GM12878 (cell line): ENCODE measurements around the gene RB1.

ENCODE experiments used
- CBFB ChIP-seq: IDR thresholded peaks from 2 replicates; pipeline ENCODE4 v1.6.1; 2016; ENCODE audit warnings: antibody characterized with exemption, low read depth
- CBX3 ChIP-seq: fragments of 200-600 bp; sonication (generic); IDR thresholded peaks from 2 replicates; pipeline ENCODE4 v1.6.1; 2016; ENCODE audit warnings: low read depth, borderline replicate concordance
- CTCF ChIP-seq, 3 experiments: IDR thresholded peaks in 2 of 3; conservative IDR thresholded peaks in 1 of 3; 2 replicates each; pipeline ENCODE4 v1.5.1; 2011; ENCODE audit warnings: low read depth in 3 of 3, low read length in 3 of 3, mild to moderate bottlenecking in 3 of 3, control low read depth in 2 of 3, moderate library complexity in 2 of 3, inconsistent platforms in 1 of 3, mixed read lengths in 1 of 3; ENCODE audit not compliant: control insufficient read depth in 2 of 3, insufficient read depth in 1 of 3; ENCODE audit errors: extremely low read depth in 1 of 3
- HCFC1 ChIP-seq: fragments of 150-350 bp; IDR thresholded peaks from 2 replicates; pipeline ENCODE4 v1.6.1; 2014; ENCODE audit warnings: low read length
- POLR2A ChIP-seq: IDR thresholded peaks from 2 replicates; pipeline ENCODE4 v1.6.1; 2011; ENCODE audit warnings: low read depth, mild to moderate bottlenecking, low read length
- POLR2AphosphoS2 ChIP-seq: IDR thresholded peaks from 2 replicates; pipeline ENCODE4 v1.6.1; 2011; ENCODE audit warnings: low read depth, mild to moderate bottlenecking, low read length, improper control_type of control experiment, moderate library complexity
- TAF1 ChIP-seq: IDR thresholded peaks from 2 replicates; pipeline ENCODE4 v1.6.1; 2011; ENCODE audit warnings: mild to moderate bottlenecking, low read depth, low read length, borderline replicate concordance
- ZNF592 ChIP-seq: fragments of 450-650 bp; IDR thresholded peaks from 2 replicates; pipeline ENCODE4 v1.6.1; 2017; ENCODE audit warnings: mild to moderate bottlenecking, moderate library complexity

GRCh38 chr13:48255090-48255489 lies 48.5 kb upstream of the RB1 start:
- no peak for TF ChIP-seq POLR2AphosphoS2
- TF ChIP-seq TAF1, result no peak
- TF ChIP-seq CBX3, result no peak
- no peak for TF ChIP-seq CBFB
- no peak for TF ChIP-seq HCFC1
- no peak for TF ChIP-seq CTCF (IDR thresholded peaks at IDR 0.05 in 2 of 3, conservative IDR thresholded peaks at IDR 0.05 in 1 of 3; ENCODE audit: control insufficient read depth in 2 of 3, extremely low read depth in 1 of 3, insufficient read depth in 1 of 3, low read depth in 3 of 3, low read length in 3 of 3)
- no peak for TF ChIP-seq ZNF592
- no peak for TF ChIP-seq POLR2A
